GM21576 (cell line): ENCODE data around the gene TEX14.
"Not testable (repeated sequence)": the region's sequence is repeated elsewhere in the genome, so short reads cannot be mapped to it uniquely, and the experiment has no call there.

ENCODE experiments used
- ATAC-seq: cut with Tn5 transposase; IDR thresholded peaks from one replicate; pipeline ENCODE4 v1.9.1; 2021; ENCODE audit warnings: mild to moderate bottlenecking, moderate library complexity; ENCODE audit not compliant: unreplicated experiment

Gene TEX14

GRCh38 chr17:58692239-58693055 lies 602 bp upstream of the TEX14 start, which contains the start of gene RAD51C:
Gene RAD51C, plus strand, starts transcription at chr17:58692602. Its CDS starts 42 bp downstream, at chr17:58692644.
- ATAC-seq: peak; percentile 94

- ATAC-seq: not testable (repeated sequence)
These were observed 1.8 kb downstream of the TEX14 start for GRCh38 chr17:58690033-58690432.

GRCh38 chr17:58688521-58688920 lies 3.3 kb downstream of the TEX14 start:
- no peak for ATAC-seq

GRCh38 chr17:58686980-58687379 lies 4.9 kb downstream of the TEX14 start:
- ATAC-seq: no peak

- ATAC-seq: not testable (repeated sequence)
These were observed 7.4 kb downstream of the TEX14 start for GRCh38 chr17:58684462-58684861.

GRCh38 chr17:58684003-58684402 lies 7.8 kb downstream of the TEX14 start:
- no peak for ATAC-seq

GRCh38 chr17:58680038-58680369 lies 11.8 kb downstream of the TEX14 start:
- no peak for ATAC-seq

- no peak for ATAC-seq
These were observed 12.4 kb downstream of the TEX14 start for GRCh38 chr17:58679263-58680037.

- ATAC-seq: not testable (repeated sequence)
These were observed 13.6 kb downstream of the TEX14 start for GRCh38 chr17:58678287-58678686.

GRCh38 chr17:58677194-58677880 lies 14.5 kb downstream of the TEX14 start:
- ATAC-seq: no peak

GRCh38 chr17:58671969-58672368 lies 19.9 kb downstream of the TEX14 start:
- ATAC-seq: no peak

GRCh38 chr17:58669853-58670252 lies 22.0 kb downstream of the TEX14 start:
- no peak for ATAC-seq

GRCh38 chr17:58668598-58668935 lies 23.3 kb downstream of the TEX14 start:
- no peak for ATAC-seq

- no peak for ATAC-seq
These were observed 23.8 kb downstream of the TEX14 start for GRCh38 chr17:58667934-58668597.

- no peak for ATAC-seq
These were observed 25.0 kb downstream of the TEX14 start for GRCh38 chr17:58666858-58667267.

GRCh38 chr17:58665946-58666857 lies 25.6 kb downstream of the TEX14 start:
- no peak for ATAC-seq

- ATAC-seq: no peak
These were observed 27.5 kb downstream of the TEX14 start for GRCh38 chr17:58664302-58664701.

- ATAC-seq: no peak
These were observed 30.3 kb downstream of the TEX14 start for GRCh38 chr17:58661499-58661898.

- no peak for ATAC-seq
These were observed 31.2 kb downstream of the TEX14 start for GRCh38 chr17:58660621-58661020.

GRCh38 chr17:58659714-58660084 lies 32.1 kb downstream of the TEX14 start:
- ATAC-seq: not testable (repeated sequence)
